Measurements from ENCODE around the gene FAM20C. TPM values are rescaled to one million over a fixed set of nuclear protein-coding genes. Genes with fewer than 3 reads are reported as not detected.
"Not testable (repeated sequence)": the region's sequence is repeated elsewhere in the genome, so short reads cannot be mapped to it uniquely, and the experiment has no call there.

Gene FAM20C
- total RNA-seq, 2 experiments from 2014 or later = 0.45 to 0.80 TPM

GRCh38 chr7:206351-206750 lies 14.0 kb downstream of the FAM20C start:
- POLR2A ChIA-PET; H3K36me3 Mint-ChIP-seq; H3K27ac Mint-ChIP-seq; CTCF ChIA-PET; H3K27me3 Mint-ChIP-seq; DNase-seq; intact Hi-C loops (cut with micrococcal nuclease); H3K9me3 Mint-ChIP-seq; H3K4me3 Mint-ChIP-seq; H3K4me1 Mint-ChIP-seq (ENCODE audit: low read depth): not testable (repeated sequence)

DNA sequence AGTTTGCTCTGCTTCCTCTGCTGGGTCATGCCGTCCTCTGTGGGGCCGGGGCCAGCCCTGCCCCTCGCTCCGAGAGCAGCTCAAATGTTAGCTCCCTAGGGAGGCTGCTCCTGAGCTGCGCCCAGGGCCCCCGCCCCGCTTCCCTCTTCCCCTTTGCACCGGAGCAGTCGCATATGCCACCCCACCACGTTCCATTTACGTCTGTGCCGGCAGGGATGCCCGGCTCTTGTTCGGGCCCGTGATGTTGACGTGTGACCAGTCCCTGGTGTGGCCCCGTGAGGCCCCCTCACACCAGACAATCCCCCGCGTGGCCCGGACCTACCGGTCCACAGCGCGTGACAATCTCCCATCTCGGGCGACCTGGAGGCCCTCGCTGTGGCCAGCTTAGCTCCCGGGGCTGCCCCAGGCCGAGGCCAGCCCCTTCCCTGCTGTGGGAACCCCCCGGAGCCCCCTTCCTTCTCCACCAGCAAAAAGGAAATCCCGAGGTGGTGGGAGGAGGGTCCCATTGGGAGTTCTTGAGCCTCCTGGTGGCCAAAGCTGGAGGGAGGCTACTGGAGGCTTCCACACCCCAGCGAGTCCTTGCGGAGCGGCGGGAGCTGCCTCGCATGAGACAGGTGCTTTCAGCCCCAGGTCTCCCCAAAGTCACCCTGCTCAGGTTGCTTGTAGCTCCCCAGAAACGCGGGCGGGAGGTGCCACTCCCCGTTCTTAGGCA lies 15.2 kb downstream of the FAM20C start:
- no peak for DNase-seq
- ChIA-PET CTCF (no interaction called here), POLR2A (no interaction called here)
- intact Hi-C loops (cut with micrococcal nuclease) = no loop called here
- no peak overlapping the region for H3K27ac Mint-ChIP-seq
- H3K9me3 Mint-ChIP-seq = no peaks in the 10 kb centered on the region
- H3K36me3 Mint-ChIP-seq = no peaks in the 10 kb centered on the region
- H3K4me1 Mint-ChIP-seq (ENCODE audit: low read depth) = no peaks in the 10 kb centered on the region
- H3K27me3 Mint-ChIP-seq = no peaks in the 10 kb centered on the region
- no peak overlapping the region for H3K4me3 Mint-ChIP-seq

- H3K4me1 Mint-ChIP-seq (ENCODE audit: low read depth) = no peaks in the 10 kb centered on the region
- H3K4me3 Mint-ChIP-seq = no peak overlapping the region
- H3K27me3 Mint-ChIP-seq = no peaks in the 10 kb centered on the region
- ChIA-PET CTCF (no interaction called here), POLR2A (no interaction called here)
- H3K27ac Mint-ChIP-seq = no peak overlapping the region
- intact Hi-C loops (cut with micrococcal nuclease) = no loop called here
- no peaks in the 10 kb centered on the region for H3K9me3 Mint-ChIP-seq
- DNase-seq = no peak
- H3K36me3 Mint-ChIP-seq = no peaks in the 10 kb centered on the region
These were observed 15.8 kb downstream of the FAM20C start for GRCh38 chr7:208130-208673.

DNA sequence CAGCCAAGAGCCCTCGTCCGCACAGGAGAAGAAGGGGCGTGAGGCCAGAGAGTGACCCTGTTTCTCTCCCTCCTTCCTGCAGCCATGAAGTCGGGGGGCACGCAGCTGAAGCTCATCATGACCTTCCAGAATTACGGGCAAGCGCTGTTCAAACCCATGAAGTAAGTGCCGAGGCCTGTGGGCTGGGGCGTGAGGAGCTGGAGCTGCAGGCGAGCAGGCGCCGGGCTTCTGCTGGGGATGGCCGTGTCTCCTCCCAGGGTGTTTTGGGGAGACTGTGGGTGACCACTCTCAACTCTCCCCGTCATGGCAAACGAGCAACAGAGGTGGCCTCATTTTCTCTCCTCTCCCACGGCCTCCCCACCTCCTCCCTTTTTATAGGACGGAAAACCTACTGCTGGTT lies 16.4 kb downstream of the FAM20C start:
- ChIA-PET POLR2A (no interaction called here), CTCF (no interaction called here)
- H3K9me3 Mint-ChIP-seq = no peaks in the 10 kb centered on the region
- no peak overlapping the region for H3K27ac Mint-ChIP-seq
- H3K36me3 Mint-ChIP-seq = no peaks in the 10 kb centered on the region
- H3K27me3 Mint-ChIP-seq = no peaks in the 10 kb centered on the region
- H3K4me1 Mint-ChIP-seq (ENCODE audit: low read depth) = no peaks in the 10 kb centered on the region
- H3K4me3 Mint-ChIP-seq = no peak overlapping the region
- no peak for DNase-seq
- intact Hi-C loops (cut with micrococcal nuclease) = no loop called here

GRCh38 chr7:209416-209815 lies 17.0 kb downstream of the FAM20C start:
- no peak overlapping the region for H3K4me3 Mint-ChIP-seq
- H3K27ac Mint-ChIP-seq = no peak overlapping the region
- no peaks in the 10 kb centered on the region for H3K36me3 Mint-ChIP-seq
- no peak for DNase-seq
- intact Hi-C loops (cut with micrococcal nuclease) = no loop called here
- H3K27me3 Mint-ChIP-seq = no peaks in the 10 kb centered on the region
- H3K4me1 Mint-ChIP-seq (ENCODE audit: low read depth) = no peaks in the 10 kb centered on the region
- POLR2A ChIA-PET = no interaction called here
- no peaks in the 10 kb centered on the region for H3K9me3 Mint-ChIP-seq
- CTCF ChIA-PET = no interaction called here

GRCh38 chr7:209906-210305 lies 17.5 kb downstream of the FAM20C start:
- H3K27me3 Mint-ChIP-seq = no peaks in the 10 kb centered on the region
- ChIA-PET POLR2A (no interaction called here), CTCF (no interaction called here)
- H3K36me3 Mint-ChIP-seq = no peaks in the 10 kb centered on the region
- H3K4me3 Mint-ChIP-seq = no peak overlapping the region
- intact Hi-C loops (cut with micrococcal nuclease) = no loop called here
- H3K4me1 Mint-ChIP-seq (ENCODE audit: low read depth) = no peaks in the 10 kb centered on the region
- no peak for DNase-seq
- H3K9me3 Mint-ChIP-seq = no peaks in the 10 kb centered on the region
- no peak overlapping the region for H3K27ac Mint-ChIP-seq

GRCh38 chr7:210401-210925 lies 18.1 kb downstream of the FAM20C start:
- Mint-ChIP-seq H3K4me1 (ENCODE audit: low read depth) (no peaks in the 10 kb centered on the region), H3K27me3 (no peaks in the 10 kb centered on the region), H3K27ac (no peak overlapping the region), H3K4me3 (no peak overlapping the region), H3K9me3 (no peaks in the 10 kb centered on the region), H3K36me3 (no peaks in the 10 kb centered on the region)
- ChIA-PET POLR2A (no interaction called here), CTCF (no interaction called here)
- intact Hi-C loops (cut with micrococcal nuclease) = no loop called here
- DNase-seq = no peak

DNA sequence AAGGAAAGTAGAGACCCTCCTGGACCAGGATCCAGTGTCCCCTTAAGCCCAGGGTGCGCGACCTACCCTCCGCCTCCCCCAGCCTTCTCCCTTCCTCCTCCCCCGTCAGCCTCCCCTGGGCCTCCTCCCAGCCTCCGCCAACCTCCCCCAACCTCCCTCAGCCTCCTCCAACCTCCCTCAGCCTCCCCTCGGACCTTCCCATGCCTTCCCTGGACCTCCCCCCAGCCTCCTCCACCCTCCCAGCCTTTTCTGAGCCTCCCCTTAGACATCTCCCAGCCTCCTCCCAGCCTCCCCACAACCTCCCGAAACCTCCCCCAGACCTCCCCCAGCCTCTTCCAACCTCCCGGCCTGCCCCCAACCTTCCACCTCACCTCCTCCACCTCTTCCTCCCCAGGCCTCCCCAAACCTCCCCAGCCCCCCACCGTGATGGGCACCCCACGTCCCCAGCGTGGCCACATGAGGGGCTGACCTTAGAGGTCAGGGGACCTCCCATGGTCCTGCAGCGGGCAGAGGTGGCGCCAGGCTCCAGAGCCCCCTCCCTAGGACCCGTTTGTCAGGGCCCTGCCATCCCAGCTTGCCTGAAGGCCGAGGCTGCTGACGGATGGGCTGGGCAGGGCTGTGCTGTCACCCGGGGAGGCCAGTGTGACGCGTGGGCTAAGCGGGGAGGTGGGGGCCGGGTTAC lies 18.8 kb downstream of the FAM20C start:
- intact Hi-C loops (cut with micrococcal nuclease) = no loop called here

GRCh38 chr7:211715-212058 lies 19.3 kb downstream of the FAM20C start:
- Mint-ChIP-seq H3K27ac (no peak overlapping the region), H3K36me3 (no peaks in the 10 kb centered on the region), H3K4me1 (ENCODE audit: low read depth) (no peaks in the 10 kb centered on the region), H3K9me3 (no peaks in the 10 kb centered on the region), H3K27me3 (no peaks in the 10 kb centered on the region), H3K4me3 (no peak overlapping the region)
- CTCF ChIA-PET = no interaction called here
- DNase-seq = no peak
- intact Hi-C loops (cut with micrococcal nuclease) = no loop called here
- POLR2A ChIA-PET = no interaction called here

More for the DNA sequence above, 18.8 kb downstream of the FAM20C start:
- no peak overlapping the region for H3K27ac Mint-ChIP-seq
- no peaks in the 10 kb centered on the region for H3K27me3 Mint-ChIP-seq
- H3K4me3 Mint-ChIP-seq = no peak overlapping the region
- H3K4me1 Mint-ChIP-seq (ENCODE audit: low read depth) = no peaks in the 10 kb centered on the region
- POLR2A ChIA-PET = no interaction called here
- H3K36me3 Mint-ChIP-seq = no peaks in the 10 kb centered on the region
- CTCF ChIA-PET = no interaction called here
- H3K9me3 Mint-ChIP-seq = no peaks in the 10 kb centered on the region
- no peak for DNase-seq

- intact Hi-C loops (cut with micrococcal nuclease) = no loop called here
- Mint-ChIP-seq H3K4me3 (no peak overlapping the region), H3K27me3 (no peaks in the 10 kb centered on the region), H3K36me3 (no peaks in the 10 kb centered on the region), H3K9me3 (no peaks in the 10 kb centered on the region), H3K27ac (no peak overlapping the region), H3K4me1 (ENCODE audit: low read depth) (no peaks in the 10 kb centered on the region)
- CTCF ChIA-PET = no interaction called here
- POLR2A ChIA-PET = no interaction called here
- DNase-seq = no peak
These were observed 20.4 kb downstream of the FAM20C start for GRCh38 chr7:212754-213153.

DNA sequence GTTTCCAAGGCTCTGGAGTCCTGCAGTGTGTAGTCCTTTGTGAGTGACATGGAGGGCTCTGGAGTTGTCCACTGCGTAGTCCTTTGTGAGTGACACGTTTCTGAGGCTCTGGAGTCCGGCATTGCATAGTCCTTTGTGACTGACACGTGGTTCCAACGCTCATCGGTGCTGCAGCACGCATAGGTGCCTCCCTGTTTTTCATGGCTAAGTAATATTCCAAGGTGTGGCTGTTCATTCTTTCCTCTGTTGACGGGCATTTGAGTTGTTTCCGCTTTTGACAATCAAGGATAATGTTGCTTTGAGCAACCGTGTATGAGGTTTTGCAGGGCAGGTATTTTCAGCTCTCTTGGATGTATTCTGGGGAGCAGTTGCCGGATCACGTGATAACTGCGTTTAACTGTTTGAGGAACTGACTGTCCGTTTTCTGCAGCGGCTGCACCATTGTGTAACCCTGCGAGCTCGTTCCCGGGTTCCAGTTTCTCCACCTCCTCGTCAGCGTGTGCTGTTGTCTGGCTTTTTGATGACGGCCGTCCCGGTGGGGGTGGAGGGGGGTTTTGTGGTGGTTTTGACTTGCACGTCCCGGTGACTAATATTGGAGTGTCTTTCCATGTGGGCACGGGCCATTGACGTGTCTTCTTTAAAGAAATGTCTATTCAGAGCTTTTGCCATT lies 21.1 kb downstream of the FAM20C start:
- intact Hi-C loops (cut with micrococcal nuclease) = no loop called here
- H3K27me3 Mint-ChIP-seq = no peaks in the 10 kb centered on the region
- no peaks in the 10 kb centered on the region for H3K36me3 Mint-ChIP-seq
- no peaks in the 10 kb centered on the region for H3K4me1 Mint-ChIP-seq (ENCODE audit: low read depth)
- CTCF ChIA-PET = no interaction called here
- POLR2A ChIA-PET = no interaction called here
- H3K4me3 Mint-ChIP-seq = no peak overlapping the region
- H3K9me3 Mint-ChIP-seq = no peaks in the 10 kb centered on the region
- no peak for DNase-seq
- H3K27ac Mint-ChIP-seq = no peak overlapping the region

GRCh38 chr7:214410-215212 lies 22.2 kb downstream of the FAM20C start:
- H3K4me1 Mint-ChIP-seq (ENCODE audit: low read depth) = no peaks in the 10 kb centered on the region
- no peak overlapping the region for H3K4me3 Mint-ChIP-seq
- no peaks in the 10 kb centered on the region for H3K27me3 Mint-ChIP-seq
- no peaks in the 10 kb centered on the region for H3K36me3 Mint-ChIP-seq
- no peaks in the 10 kb centered on the region for H3K9me3 Mint-ChIP-seq
- ChIA-PET CTCF (no interaction called here), POLR2A (no interaction called here)
- DNase-seq = no peak
- intact Hi-C loops (cut with micrococcal nuclease) = no loop called here
- no peak overlapping the region for H3K27ac Mint-ChIP-seq

All from activated CD4-positive, alpha-beta memory T cell treated with anti-CD3 and anti-CD28 coated beads for 36 hours (primary cell).